Activated CD8-positive, alpha-beta memory T cell treated with anti-CD3 and anti-CD28 coated beads for 4 hours (primary cell): ENCODE data around the gene CLIC4.
"Not testable (repeated sequence)": the region's sequence is repeated elsewhere in the genome, so short reads cannot be mapped to it uniquely, and the experiment has no call there.

ENCODE experiments used
- DNase-seq, 2 donors: peaks; one replicate each; pipeline ENCODE4 v3.0.0-alpha.2; 2020; ENCODE audit warnings: low read depth in 2 of 2

CLIC4 gene

GRCh38 chr1:24745711-24746413 is 615 bp downstream of the CLIC4 start:
- no peak for DNase-seq

- DNase-seq: no peak
Observed at GRCh38 chr1:24748191-24749121, 3.2 kb downstream of the CLIC4 start.

GRCh38 chr1:24749252-24749651 is 4.0 kb downstream of the CLIC4 start:
- DNase-seq: no peak

- DNase-seq: no peak
Observed at GRCh38 chr1:24749886-24750285, 4.6 kb downstream of the CLIC4 start.

- DNase-seq: no peak
Observed at GRCh38 chr1:24751833-24752232, 6.6 kb downstream of the CLIC4 start.

- no peak for DNase-seq
Observed at GRCh38 chr1:24752305-24752704, 7.1 kb downstream of the CLIC4 start.

GRCh38 chr1:24754229-24754628 is 9.0 kb downstream of the CLIC4 start:
- no peak for DNase-seq

GRCh38 chr1:24755323-24755722 is 10.1 kb downstream of the CLIC4 start:
- DNase-seq: not testable (repeated sequence)

- no peak for DNase-seq
Observed at GRCh38 chr1:24756395-24756794, 11.1 kb downstream of the CLIC4 start.

GRCh38 chr1:24759492-24759891 is 14.2 kb downstream of the CLIC4 start:
- DNase-seq: no peak

GRCh38 chr1:24761582-24761981 is 16.3 kb downstream of the CLIC4 start:
- DNase-seq: no peak

GRCh38 chr1:24762133-24762676 is 17.0 kb downstream of the CLIC4 start:
- DNase-seq: no peak

- no peak for DNase-seq
Observed at GRCh38 chr1:24763671-24764070, 18.4 kb downstream of the CLIC4 start.

- no peak for DNase-seq
Observed at GRCh38 chr1:24764439-24764838, 19.2 kb downstream of the CLIC4 start.

- DNase-seq: no peak
Observed at GRCh38 chr1:24764848-24765247, 19.6 kb downstream of the CLIC4 start.

GRCh38 chr1:24765308-24765988 is 20.2 kb downstream of the CLIC4 start:
- DNase-seq: no peak

- no peak for DNase-seq
Observed at GRCh38 chr1:24767351-24767750, 22.1 kb downstream of the CLIC4 start.

- DNase-seq: no peak
Observed at GRCh38 chr1:24768873-24769605, 23.8 kb downstream of the CLIC4 start.

- DNase-seq: no peak
Observed at GRCh38 chr1:24769656-24770651, 24.7 kb downstream of the CLIC4 start.

GRCh38 chr1:24770881-24771280 is 25.6 kb downstream of the CLIC4 start:
- no peak for DNase-seq
